ENCODE data around the gene BCL2.

Gene BCL2

DNA sequence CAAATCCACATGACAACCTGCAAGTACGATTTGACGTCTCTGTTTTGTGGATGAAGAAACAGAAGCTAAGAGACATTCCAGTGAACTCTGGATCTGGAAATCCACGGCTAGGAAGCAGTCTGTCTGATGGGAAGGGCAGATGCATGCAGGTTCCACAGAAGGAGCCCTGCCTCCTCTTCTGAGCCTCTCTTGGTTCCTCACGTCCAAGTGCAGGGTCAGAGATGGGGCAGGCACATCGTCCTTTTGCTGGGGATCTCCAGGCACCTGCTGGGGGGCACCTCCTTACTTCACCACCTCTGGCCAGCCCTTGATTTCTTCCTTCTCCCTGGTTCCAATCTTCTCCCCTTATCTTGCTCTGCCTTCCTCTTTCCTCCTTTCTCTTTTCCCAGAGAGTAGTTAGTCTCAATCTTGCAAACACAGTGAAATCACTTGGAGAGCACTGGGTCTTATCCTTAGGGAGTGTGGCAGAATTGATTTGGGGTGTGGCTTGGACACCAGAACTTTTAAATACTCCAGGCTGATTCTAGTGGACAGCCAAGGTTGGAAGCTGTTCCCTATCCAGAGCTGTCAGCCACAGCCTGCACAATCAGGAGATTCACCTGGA is 137.8 kb downstream of the BCL2 start:
- DNase-seq (ENCODE audit: low read depth in 2 of 2), result no peak

DNA sequence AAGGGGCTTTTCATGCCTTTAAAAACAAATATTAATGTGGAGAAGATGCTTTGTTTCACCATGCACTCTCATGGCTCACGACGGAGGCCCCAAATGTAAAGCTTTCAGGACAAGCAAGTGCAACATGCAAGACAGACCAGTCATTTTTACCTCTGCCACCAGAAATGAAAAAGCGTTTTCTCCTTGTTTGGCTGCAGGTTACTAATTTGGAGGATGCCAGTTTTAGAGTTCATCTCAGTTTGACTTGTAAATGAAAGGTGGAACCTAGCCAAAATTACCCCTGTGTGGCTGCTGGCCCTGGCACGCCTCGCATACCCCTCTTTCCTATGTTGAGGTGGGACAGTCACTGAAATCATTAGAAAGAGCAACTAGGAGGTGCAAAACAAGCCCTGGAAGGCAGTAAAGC is 138.6 kb downstream of the BCL2 start:
- DNase-seq (ENCODE audit: low read depth in 2 of 2), result no peak

DNA sequence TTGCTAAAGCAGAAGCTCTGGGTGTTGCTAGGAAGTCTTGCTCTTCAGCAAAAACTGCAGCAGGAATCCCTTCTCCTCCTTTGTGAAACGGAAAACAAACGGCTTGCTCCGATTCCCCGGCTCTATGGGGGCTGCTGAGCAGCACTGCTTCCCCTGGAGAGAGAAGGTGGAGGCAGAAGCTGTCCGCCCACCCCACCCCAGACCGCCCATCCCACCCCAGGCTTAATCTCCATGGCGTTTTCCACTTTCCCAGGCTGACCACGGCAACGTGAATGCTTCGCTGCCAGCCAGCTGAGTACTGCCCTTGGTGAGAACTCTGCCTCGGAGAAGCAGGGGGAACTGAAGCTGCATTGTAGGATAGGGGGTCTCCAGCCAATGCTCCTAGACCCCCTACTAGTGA is 139.2 kb downstream of the BCL2 start:
- no peak for DNase-seq (ENCODE audit: low read depth in 2 of 2)

DNA sequence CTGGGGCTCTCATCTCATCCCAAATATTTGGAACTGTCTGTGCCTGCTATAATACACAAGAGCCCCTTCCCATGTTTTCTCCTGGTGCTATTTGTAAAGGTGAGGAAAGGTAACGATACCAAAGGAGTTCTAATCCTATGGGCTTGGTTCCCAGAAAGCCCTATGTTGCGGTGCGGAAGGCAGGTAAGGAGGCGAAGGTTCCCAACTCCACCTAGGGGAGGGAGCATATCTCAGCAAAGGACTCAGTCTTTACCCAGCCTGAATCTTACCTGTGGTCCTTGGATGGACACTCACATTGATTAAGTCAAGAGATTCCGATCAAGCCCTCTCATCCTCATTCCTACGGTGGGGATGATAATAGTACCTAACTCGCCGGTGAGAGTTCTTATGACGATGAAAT is 140.1 kb downstream of the BCL2 start:
- DNase-seq (ENCODE audit: low read depth in 2 of 2), result no peak

DNA sequence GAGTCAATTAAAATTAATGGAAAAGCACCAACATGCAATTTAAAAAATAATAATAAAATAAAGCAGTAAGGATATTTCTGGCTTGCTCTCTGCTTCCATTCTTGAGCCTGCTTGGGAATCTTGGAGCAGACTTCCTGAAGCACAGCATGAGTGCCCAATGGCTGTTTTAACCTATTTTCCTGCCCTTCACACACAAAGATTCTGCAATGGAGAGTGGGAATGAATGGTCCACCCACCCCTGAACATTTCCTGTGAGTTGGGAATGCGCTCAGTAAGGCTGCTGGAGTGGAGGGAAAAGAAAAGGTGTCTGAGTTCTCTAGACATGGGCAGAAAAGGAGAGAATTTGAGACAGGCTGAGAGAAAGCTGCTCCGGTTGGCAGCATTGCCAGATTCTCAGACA is 140.6 kb downstream of the BCL2 start:
- no peak for DNase-seq (ENCODE audit: low read depth in 2 of 2)

DNA sequence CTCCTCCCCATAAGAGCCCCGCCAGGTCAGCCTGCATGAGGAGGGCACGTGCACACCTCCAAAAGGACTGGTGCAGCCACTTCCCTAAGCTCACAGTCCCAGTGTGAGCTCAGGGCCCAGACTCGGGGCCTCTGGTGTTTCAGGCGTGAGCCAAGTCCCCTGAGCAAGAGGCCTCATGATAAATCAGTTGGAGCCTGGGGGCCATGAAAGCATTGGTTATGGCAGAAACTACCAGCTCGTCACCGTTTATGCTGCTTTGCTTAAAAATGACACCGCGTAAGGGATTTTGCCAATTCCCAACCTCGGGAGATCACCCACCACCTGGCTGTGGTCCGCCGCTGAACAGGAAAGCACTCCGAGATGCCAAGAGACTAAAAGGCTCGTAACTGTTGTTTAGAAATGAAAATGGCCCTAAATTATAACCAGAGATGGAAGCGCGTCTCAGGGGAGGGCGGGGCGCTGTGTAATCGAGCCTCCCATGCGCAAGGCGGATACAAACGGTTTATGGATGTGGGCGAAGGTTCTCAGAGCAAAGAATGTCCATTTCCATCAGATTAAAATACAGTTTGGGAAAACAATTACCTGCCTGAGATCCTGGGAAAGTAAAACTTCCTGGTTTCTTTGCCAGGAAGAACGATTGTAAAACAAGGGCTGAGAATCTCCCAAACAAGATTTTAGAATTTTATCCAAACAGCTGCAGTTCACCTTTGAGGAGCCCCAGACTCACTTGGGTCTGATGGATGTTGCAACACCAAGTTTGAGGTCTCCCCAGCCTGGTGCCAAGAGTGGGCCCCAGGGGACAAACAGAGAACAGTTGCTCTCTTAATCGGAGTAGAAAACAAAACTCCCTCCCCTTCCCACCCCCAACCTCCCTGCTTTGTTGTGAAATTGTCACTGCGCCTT is 141.4 kb downstream of the BCL2 start:
- DNase-seq (ENCODE audit: low read depth in 2 of 2), result no peak

DNA sequence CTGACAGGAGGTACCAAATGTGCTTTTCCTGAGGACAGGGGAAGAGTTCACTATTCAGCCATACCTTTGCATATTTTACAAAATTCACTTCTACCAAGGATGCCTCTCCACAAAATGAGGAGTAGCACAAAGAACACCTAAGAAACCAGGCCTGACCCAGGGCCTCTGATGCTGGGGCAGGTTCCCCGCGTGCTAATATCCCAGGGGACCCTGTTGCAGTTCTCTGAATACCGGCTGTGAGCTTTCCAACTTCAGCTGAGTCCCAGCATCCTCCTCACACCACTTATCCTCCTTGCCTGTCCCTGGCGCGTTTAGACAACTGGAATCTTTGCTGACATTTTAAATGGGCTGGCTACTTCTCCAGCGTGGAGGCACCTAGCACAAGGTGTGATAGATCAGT is 142.3 kb downstream of the BCL2 start:
- DNase-seq (ENCODE audit: low read depth in 2 of 2), result no peak

DNA sequence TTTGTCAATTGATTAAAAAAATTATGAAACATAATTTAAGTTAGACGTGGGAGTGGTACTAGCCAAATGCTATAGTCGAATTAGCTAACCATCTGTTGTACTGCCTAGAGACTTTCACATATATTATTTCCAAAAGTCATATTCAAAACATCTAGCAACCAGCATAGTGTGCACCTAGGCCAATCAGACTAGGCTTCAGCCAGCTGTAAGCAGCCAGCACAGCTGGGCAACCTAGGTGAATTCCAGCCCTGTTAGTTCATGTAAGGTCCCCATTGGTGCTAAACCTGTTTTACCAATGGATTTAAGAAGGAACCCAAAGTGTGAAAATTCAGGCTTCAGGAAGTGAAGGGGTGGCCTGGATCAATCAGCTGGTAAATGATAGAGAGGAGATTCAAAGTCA is 144.3 kb downstream of the BCL2 start:
- DNase-seq (ENCODE audit: low read depth in 2 of 2), result no peak

DNA sequence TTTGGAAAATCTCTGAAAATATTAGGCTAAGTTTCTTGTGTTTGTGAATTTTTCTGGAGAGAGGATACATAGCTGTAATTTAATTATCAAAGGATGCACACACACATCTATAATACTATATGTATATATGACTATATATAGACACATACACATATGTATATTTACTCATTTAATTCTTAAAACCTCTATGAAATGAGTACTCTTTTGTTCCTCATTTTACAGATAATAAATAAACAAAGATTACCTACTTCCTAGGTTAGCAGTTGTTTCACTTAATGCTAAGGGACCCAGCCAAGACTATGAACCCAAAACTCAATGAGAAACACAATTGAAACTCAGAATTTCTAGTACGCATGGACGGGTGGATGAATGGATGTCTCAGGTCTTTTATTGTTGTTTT is 145.6 kb downstream of the BCL2 start:
- DNase-seq (ENCODE audit: low read depth in 2 of 2), result no peak

DNA sequence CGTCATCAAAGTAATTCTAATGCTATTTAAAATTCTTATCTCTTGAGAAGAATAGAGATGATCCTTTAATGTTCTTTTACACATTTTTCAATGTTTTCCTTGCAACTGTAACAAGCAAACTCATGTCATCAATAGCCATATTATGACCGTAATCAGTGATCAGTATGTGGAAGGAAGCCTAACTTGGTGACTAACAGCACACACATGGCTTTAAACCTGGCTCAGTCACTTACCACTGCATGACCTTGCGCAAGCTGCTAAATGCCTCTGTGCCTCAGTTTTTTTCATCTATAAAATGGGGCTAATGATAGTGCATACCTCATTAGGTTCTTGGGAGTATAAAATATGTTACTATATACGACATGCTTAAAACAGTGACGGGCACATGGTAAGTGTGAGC is 149.7 kb downstream of the BCL2 start:
- no peak for DNase-seq (ENCODE audit: low read depth in 2 of 2)

DNA sequence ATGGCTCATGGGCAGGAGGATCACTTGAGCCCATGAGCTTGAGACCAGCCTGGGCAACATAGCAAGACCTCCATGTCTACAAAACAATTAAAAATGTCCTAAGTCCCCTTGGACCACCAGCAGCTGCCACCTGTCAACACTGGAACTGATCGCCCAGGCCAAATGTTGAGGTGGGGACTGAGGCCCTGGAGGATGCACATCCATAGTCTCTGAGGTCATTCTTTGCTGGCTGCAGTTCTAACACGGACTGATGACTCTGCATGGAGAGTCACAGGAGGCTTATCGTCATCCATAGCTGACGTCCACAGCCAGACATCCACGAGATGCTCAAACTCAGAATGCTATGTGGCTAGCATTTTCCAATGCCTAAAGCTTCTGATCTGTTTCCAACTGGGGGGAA is 151.3 kb downstream of the BCL2 start:
- no peak for DNase-seq (ENCODE audit: low read depth in 2 of 2)

DNA sequence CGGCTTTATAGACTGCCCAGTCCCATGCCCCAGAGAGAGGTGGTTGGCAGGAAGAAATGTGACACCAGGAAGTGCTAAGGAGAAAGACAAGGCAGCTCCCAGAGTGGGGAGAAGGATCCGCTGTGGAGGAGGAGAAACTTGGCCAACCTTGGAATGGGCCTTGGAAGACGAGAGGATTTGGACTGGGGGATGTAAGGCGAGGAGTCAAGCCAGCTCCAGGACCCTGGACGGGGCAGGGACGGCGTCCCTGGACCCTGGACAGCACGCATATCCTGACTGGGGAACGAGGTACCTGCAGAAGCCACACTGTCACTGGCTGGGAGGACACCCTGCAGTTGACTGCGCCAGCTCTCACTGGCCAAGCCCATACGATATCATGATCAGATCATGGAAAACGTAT is 153.4 kb downstream of the BCL2 start:
- DNase-seq (ENCODE audit: low read depth in 2 of 2), result no peak

DNA sequence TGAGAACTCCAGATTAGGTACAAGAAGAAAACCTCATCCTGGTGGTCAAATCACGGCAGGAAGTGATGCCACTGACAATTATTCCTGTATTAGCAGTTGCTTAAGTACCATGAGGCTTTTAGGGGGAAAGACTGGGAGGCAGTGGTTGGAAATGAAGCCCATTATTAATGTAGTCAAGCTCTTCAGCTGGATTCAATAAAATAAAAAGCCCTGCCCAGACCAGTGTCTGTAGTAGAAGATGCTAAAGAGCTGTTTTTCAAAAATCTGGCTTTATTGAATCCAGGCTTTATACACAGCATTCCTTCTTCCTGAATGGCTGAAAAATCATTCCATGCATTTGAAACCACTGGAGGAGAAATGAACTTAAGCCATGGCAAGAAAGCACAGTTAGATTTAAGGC is 155.2 kb downstream of the BCL2 start:
- DNase-seq (ENCODE audit: low read depth in 2 of 2), result no peak

DNA sequence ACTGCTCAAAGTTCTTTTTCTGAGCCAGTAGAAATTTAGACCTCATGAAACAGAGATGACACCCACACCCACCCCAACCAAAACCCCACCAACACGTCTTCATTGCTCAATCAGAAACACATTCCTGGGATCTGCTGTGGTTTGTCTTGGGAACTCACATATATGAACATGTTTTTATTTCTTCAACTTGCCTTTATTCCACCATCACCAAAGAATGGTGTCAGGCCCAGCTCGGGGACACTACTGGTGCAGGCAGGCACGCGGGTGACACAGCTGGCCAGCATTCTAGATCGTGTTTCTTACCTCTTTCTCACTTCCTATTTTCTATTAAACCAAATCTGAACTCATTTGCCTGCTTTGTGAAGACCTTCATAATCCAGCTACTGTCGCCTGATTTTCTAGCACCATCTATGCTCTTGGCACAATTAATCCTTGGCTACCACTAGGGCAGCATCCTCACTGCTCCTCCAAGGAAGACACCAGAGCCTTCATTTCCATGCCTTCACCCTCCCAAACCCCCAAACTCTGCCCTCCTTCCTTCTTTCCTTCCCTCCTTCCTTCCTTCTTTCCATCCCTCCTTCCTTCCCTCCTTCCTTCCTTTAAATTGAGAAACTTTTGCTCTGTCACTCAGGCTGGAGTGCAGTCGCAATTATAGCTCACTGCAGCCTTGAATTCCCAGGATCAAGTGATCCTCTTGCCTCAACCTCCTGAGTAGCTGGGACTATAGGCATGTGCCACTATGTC is 157.1 kb downstream of the BCL2 start:
- no peak for DNase-seq (ENCODE audit: low read depth in 2 of 2)

DNA sequence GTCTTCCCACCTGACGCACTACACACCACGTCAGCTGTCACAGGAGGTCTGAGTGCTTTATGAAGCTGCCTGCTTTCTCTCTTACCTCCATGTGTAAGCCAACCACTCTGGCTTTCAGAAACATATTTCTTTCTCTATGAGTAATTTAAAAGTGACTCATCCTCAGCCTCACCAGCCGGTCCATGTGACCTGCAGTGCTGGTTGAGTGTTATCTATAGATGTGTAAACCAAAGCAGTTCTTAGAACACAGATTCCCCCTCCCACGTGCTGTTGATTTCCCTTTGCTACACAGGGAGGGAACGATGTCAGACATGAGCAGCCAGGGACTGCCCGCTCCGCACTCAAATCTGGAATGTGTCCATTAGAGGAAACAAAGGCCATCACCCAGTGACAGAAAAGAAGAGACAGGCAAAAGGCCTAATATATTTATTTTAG is 157.8 kb downstream of the BCL2 start:
- DNase-seq (ENCODE audit: low read depth in 2 of 2), result peak; percentile 79

DNA sequence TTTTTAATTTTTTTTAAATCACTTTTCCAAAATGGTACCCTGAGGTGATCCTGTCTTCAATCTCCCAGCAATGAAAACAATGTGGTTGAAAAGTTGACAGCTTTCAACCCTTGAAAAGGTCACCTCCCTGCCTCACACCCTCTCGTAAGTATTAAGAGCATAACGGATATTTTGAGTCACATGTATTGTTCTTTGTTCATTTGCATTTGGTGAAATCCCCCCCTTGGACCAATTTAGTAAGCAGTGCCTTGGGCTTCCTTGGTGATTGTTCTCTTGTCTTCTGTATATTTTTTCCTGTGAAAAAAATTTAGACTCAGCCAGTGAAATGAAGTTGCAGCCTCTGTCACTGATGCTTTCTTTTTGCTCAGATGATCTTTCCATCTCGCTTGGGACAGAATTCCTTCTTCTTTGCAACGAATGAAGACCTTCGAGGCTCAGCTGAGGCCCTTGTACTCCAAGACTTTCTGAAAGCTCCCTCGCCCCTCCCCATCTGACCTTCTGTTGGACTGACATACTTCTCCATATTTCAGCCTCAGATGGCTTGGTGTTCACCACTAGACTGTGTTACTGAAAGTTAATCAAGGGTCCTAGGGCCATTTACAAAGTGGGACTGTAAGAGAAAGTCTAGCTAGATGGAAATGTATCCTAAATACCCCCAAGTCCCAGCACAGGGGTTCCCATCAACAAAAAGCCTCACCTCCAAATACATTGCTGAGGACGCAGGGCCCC is 158.4 kb downstream of the BCL2 start:
- no peak for DNase-seq (ENCODE audit: low read depth in 2 of 2)

DNA sequence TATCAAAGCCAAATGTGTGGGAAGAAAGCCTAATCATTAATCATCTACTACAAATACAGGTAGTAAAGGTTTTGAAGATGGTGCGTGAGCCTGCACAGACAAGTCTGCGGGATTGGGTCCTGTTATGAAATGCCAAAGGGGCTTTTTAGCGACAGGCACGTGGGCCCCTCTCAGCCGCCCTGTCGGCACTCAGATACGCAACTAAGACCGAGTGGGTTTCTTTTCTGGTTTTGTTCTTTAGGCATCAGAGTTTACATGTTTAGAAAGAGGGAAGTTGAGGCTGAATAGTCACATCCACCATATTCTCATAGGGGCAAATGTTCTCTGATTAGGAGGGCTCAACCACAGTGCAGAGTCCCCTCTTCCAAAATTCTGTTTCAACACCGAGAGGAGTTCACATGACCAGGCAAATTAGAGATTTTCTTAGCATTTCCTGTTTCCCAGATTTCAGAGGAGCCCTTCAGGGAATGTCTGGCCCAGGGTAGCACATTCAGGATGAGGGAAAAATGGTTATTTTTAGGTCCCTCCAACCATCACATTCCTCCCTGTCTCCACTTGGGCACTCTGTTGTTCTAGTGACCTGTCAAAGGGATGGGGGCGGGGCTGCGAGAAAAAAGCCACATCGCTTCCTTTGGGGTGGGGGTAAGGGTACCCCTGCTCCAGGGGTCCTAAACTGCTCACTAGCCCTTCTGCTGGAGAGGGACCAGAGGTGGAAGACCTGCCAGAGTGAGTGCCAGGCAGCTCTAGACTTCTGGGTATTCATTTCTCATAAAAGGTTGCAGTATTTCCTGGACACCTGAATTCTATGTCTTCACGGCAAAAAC is 159.2 kb downstream of the BCL2 start:
- no peak for DNase-seq (ENCODE audit: low read depth in 2 of 2)

DNA sequence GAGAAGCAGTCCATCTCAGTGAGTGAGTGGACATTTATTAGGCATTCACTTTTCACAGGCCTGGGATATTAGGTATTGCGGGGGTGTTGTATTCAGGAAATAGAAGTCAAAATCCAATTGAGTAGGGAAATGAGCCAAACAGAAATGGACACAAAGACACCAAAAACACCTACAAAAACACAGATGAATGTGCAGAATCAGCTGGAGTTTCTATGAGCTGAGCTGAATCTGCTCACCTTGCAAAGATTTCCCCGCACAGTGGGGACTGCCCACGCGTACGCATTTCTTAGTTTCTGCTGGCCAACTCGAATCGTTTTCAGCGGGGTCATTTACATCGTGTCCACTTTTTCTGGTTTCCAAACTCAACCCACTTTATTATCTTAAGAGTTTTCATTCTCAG is 160.0 kb downstream of the BCL2 start:
- DNase-seq (ENCODE audit: low read depth in 2 of 2), result no peak

DNA sequence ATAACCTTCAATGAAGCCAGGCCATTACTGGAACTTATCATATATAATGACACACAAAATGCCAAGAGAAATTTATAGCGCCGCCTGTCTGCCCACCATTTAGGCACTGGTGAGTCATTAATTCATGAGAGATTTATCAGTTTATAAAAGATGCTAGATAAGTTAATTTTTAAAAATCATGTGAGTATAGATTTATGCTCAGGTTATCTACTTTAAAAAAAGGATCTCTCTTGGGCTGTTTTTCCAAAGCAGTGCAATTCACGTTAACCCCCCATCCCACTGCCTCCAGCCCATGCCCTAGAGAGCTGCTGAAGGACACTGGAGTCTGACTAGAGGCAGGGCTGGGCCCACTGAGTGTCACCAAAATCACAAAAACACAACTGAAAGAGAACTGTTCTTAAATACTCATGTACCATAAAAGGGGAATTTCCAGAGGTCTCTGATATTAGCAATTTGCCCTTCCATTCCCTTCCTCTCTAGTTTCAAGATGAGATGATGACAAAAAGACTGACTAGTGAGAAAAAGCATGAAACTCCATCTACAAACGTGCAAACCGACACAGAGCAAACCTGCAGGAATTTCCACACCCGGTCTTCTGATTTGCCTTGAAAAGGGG is 160.8 kb downstream of the BCL2 start:
- peak in 1 of 2 donors; percentile 46 for DNase-seq (ENCODE audit: low read depth in 2 of 2)

DNA sequence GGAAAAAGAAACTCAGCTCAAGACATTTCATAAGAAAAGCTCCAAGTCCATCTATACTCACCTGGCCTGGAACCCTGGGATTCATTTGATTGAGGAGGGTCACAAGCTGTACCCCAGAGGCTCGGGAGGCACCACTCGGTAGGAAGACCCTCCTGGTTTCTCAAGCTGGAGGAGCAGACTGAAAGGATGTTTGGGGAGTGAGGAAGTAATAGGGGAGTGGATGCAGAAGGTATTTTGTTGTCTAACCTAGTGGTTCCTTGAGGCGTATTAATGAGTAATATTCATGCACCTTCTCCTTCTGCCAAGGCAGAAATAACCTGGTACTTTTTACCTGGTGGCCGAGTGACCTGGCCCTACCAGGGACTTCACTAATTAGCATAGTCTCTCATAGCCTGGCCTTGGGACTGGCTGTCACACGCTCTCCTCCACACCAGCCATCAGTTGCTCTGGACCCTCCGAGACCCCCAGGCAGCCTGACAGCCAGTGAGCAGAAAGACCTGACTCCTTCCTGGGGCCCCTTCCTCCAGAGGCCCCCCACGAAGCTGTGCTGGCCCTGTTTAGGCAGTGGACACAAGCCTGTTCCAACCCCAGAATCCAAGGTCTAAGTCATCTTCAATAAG is 161.4 kb downstream of the BCL2 start:
- DNase-seq (ENCODE audit: low read depth in 2 of 2), result no peak
